Testis (tissue), 2 donors: Measurements from ENCODE around the gene FOXO1.

Source experiments
- CTCF ChIP-seq, 3 experiments: fragments of 450-650 bp in 2 of 3; fragments of 200-600 bp in 1 of 3; sonication (generic) in 1 of 3; IDR thresholded peaks; one replicate each; pipeline ENCODE4 v1.5.1; 2016 to 2019; ENCODE audit warnings: antibody characterized with exemption in 3 of 3, mild to moderate bottlenecking in 2 of 3, moderate library complexity in 1 of 3
- POLR2A ChIP-seq: fragments of 450-650 bp; IDR thresholded peaks from one replicate; pipeline ENCODE4 v1.6.1; 2017; ENCODE audit warnings: antibody characterized with exemption, mild to moderate bottlenecking, moderate library complexity

GRCh38 chr13:40540328-40541044, 126.0 kb downstream of the FOXO1 start:
- TF ChIP-seq CTCF (IDR thresholded peaks at IDR 0.05) (no peak), POLR2A (no peak)
